SK-N-MC (cell line): Measurements from ENCODE around the gene MARK1.

Experiments
- EZH2 ChIP-seq: fragments of 200-600 bp; sonication (generic); IDR thresholded peaks from one replicate; pipeline ENCODE4 v1.6.1; 2017; ENCODE audit warnings: antibody characterized with exemption
- POLR2AphosphoS5 ChIP-seq: IDR thresholded peaks from 2 replicates; pipeline ENCODE4 v1.6.1; 2012; ENCODE audit warnings: mild to moderate bottlenecking, low read depth, low read length, borderline replicate concordance

DNA sequence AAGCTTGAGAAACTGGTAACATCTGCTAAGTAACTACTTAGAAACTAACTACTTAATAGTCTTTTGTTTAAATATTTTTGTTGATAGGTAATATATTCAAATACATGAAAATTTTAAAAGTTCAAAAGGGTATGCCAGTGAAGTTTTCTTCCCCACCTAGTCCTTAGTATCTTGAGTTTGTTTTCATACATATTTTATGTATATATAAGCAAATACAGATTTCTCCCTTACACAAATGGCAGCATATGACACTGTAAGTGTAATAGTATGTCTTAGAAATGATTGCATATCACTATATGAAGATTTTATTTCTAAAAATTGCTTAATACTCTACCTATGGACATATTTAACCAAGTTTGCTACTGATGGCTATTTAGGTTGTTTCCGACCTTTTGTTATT, 38.9 kb downstream of the MARK1 start:
- TF ChIP-seq POLR2AphosphoS5 = no peak
- TF ChIP-seq EZH2 = no peak
